ENCODE data around the gene PHRF1.

The PHRF1 gene

GRCh38 chr11:603154-603553 lies 26.9 kb downstream of the PHRF1 start:
- DNase-seq = no peak

DNA sequence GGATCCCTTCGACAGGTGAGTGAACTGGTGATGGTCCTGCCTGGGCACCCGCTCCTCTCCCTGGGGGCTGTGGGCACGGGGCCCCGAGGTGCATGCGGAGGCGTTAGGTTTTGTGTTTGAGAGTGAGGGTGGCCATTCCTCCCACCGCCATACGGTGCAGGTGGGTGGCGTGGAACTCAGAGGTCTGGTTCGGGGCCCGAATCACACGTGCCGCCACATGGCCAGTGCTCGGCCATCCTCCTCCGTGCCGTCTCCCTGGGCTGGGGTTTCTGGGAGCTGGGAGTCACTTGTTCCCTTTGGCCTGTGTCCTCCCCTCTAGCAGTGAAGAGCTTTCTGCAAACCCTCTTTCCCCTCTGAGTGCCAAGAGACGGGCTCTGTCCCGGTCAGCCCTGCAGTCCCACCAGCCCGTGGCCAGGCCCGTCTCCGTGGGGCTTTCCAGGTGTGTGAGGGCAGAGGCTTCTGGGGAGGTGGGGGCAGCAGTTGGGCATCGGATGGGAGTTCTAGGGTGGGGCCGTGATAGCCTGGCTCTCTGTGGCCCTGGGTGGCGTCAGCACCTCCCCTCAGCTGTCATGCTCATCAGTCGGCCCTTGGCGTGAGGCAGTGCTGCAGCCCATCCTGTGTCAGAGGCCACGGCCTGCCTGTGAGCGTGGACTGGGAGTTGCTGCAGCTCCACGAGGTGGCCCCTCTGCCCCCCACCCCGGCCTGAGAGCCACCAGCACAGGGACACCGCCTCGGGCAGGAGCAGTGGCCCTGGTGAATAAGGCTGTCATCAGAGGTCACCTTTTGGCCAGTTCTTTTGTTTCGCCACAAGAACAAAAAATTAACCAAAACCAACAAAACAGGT lies 29.2 kb downstream of the PHRF1 start:
- no peak for DNase-seq

- DNase-seq = peak in 2 of 3 experiments; percentile 34 to 55
These were observed 30.0 kb downstream of the PHRF1 start for GRCh38 chr11:606245-606644.

GRCh38 chr11:607020-607780 lies 30.9 kb downstream of the PHRF1 start:
- no peak for DNase-seq

GRCh38 chr11:607971-608659 lies 31.8 kb downstream of the PHRF1 start:
- no peak for DNase-seq

DNA sequence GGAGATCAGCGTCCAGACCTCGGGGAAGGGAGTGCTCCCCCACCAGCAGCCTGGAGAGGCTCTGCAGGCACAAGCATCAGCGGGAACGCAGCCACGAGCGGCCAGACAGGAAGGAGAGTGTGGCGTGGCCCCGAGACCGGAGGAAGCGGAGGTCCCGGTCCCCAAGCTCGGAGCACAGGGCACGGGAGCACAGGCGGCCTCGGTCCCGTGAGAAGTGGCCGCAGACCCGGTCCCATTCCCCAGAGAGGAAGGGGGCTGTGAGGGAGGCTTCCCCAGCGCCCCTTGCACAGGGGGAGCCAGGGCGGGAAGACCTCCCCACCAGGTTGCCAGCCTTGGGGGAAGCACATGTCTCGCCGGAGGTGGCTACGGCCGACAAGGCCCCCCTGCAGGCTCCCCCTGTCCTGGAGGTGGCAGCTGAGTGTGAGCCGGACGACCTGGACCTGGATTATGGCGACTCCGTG lies 32.6 kb downstream of the PHRF1 start:
- no peak for DNase-seq

GRCh38 chr11:609341-609811 lies 33.1 kb downstream of the PHRF1 start:
- no peak for DNase-seq

GRCh38 chr11:610146-610801 lies 34.0 kb downstream of the PHRF1 start:
- no peak for DNase-seq

DNA sequence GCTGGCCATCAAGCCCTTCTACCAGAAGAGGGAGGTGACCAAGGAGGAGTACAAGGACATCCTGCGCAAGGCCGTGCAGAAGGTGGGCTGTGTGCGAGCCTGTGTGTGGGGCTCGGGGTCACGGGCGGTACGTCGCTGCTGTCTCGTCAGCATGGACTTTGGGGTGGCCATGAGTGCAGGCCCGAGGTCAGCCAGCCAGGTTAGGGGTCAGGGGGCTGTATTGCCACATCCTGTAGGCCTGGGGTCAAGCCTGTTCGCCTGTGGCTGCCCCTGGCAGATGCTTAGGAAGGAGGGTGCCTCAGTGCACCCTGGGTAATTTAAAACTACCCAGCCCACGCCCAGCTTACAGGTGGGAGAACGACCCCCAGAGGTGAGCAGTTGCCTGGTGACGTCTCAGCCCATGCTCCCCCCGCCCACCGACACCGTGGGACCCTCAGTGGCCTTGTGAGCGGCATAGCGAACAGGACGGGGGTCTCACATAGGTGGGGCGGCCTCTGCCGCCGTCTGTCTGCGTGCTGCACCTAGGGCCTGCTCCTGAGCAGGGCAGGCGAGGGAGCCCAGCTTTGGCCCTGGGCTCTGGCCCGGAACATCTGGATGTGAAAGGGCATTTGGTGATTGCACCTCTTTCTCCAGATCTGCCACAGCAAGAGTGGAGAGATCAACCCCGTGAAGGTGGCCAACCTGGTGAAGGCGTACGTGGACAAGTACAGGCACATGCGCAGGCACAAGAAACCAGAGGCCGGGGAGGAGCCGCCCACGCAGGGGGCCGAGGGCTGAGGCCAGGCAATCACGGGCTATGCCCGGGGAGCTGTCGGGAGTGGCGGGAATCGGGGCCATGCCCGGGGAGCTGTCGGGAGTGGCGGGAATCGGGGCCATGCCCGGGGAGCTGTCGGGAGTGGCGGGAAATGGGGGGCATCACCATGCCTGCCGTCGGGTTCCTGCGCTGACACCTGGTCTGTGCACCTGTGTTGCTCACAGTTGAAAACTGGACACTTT lies 35.0 kb downstream of the PHRF1 start:
- DNase-seq = no peak

DNA sequence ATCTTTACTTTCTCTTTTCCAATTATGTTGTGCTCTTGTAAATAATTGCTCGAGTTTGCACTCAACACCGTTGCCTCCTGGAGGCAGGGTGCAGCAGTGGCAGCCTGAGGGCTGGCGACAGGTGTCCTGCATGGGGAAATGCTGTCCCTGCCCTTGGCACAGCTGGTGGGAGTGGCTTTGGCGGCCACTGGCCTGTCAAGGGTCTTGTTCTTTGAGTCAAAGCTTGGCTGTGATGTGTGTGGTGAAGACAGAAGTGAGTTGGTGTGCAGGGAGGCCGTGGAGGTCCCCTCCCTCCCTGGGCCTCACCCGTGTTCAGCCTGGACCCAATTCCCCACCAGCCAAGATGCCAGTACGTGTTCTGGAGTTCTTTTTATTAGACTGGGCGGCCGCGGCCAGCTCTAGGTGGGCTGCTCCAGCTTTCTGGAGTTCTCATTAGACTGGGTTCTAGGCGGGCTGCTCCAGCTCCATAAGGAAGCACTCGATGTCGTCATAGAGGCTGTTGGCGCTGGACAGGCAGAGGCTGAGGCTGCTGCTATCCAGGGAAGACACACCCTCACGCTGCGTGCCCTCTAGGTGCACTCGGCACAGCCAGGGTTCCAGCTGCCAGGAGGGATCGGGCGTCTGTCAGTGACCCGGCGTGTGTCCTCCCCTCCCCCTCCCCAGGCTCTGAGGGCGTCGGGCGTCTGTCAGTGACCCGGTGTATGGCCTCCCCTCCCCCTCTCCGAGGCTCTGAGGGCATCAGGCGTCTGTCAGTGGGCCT lies 36.1 kb downstream of the PHRF1 start:
- DNase-seq = peak in 1 of 3 experiments; percentile 32

GRCh38 chr11:612961-613300 lies 36.7 kb downstream of the PHRF1 start:
- DNase-seq = peak in 1 of 3 experiments; percentile 11

- peak; percentile 22 to 63 (median 61) for DNase-seq
These were observed 37.2 kb downstream of the PHRF1 start for GRCh38 chr11:613369-613968.

DNA sequence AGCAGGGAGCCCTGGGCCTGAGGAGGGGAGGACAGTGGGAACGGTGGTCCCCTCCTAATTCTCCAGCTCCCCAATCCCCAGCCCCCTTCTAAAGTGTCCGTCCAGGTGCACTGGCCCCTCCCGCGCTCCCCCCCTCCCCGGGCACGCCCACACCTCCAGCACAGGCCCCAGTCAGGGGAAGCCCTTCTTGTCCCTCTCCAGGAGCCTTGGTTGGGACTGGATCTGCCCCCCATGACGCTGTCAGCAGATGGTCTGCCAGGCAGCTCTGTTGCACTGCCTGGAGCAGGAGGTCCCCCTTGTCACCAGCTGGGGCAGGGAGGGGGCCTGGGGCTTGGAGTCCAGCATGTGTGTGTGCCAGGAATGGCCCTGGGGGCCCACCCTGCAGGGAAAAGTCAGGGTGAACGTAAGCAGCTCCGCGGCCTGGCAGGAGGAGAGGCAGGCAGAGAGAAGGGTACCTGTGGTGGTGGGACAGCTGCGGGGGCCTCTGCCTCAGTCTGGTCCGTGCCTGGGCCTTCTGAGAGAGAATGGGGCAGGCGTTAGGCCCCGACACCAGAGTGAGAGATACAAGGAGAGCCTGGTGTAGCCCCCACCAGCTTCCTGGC lies 37.9 kb downstream of the PHRF1 start:
- no peak for DNase-seq

DNA sequence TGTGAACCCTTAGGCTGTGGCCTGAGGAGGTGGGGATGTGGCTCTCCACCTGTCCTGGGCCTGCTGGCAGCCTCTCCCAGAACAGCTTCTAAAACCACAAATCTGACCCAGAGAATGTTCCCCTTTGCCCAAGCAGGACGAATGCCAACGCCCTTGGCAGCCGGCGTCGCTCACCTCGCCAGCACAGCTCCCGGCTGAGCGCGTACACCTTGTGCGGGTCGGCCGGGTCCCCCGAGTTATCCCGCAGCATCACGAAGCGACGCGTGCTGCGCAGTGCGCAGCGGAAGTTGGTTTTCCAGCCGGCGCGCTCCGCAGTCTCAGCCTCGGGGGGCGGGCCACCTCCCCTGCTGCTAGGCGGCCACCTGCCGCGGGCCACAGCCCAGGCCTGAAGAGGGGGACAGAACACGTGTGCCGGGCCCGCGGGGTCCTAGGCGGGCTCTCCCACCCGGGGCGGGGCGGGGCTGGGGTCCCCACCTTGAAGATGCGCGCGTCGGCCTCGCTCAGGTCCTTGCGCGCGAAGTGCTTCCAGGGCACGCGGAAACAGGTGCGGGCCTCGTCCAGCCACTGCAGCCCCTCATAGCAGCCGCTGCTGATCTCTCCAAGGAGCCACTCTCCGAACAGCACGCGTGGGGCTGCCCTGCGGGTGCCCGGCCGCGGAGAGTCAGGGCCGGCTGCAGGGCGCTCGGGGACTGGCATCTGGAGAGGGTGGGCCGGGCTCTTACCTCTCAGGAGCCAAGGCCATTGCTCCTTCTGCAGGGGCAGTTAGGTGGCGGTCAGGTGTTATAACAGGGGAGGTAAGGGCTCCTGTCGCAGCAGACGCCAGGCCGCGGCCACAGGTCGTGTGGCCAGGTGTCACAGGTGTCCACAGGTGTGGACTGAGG lies 38.6 kb downstream of the PHRF1 start:
- peak in 1 of 3 experiments; percentile 44 for DNase-seq

- peak; percentile 76 to 96 (median 82) for DNase-seq
These were observed 39.4 kb downstream of the PHRF1 start, which contains the start of gene IRF7 for GRCh38 chr11:615504-616319. Gene IRF7, minus strand, starts transcription at chr11:615950. Its CDS starts 586 bp downstream, at chr11:615364.

- no peak for DNase-seq
These were observed 40.3 kb downstream of the PHRF1 start for GRCh38 chr11:616320-617198.

Measured in NCI-H1417 (cell line).